Bronchial epithelial cell (primary cell): ENCODE measurements around the gene CAMKV. TPM values are rescaled to one million over a fixed set of nuclear protein-coding genes. Genes with fewer than 3 reads are reported as not detected.

Source experiments
- DNase-seq: peaks from one replicate; pipeline ENCODE4 v3.0.0-alpha.2; 2010; ENCODE audit warnings: low read depth
- FAIRE-seq: peaks from 2 replicates; lab custom pipeline; 2011; peaks lifted over from hg19 to GRCh38; lab: Jason Lieb, UNC
- H3K27me3 ChIP-seq: 2 replicates; pipeline ENCODE4 v1.5.1; 2011; ENCODE audit warnings: low read length; ENCODE audit not compliant: control insufficient read depth, insufficient read depth
- H3K36me3 ChIP-seq: 2 replicates; pipeline ENCODE4 v1.5.1; 2011; ENCODE audit warnings: low read length; ENCODE audit not compliant: control insufficient read depth, insufficient read depth
- H3K4me3 ChIP-seq: 2 replicates; pipeline ENCODE4 v1.5.1; 2011; ENCODE audit warnings: mild to moderate bottlenecking, low read depth, low read length, control low read depth
- CTCF ChIP-seq: IDR thresholded peaks from 2 replicates; pipeline ENCODE4 v1.5.1; 2011; ENCODE audit warnings: mild to moderate bottlenecking, moderate library complexity, low read length, control low read depth, inconsistent platforms; ENCODE audit not compliant: insufficient read depth, severe bottlenecking
- total RNA-seq: library from RNA; depleted of rRNA; stranded (reverse); fragments of >200 nt; gene quantifications from 2 replicates; pipeline ENCODE4 v1.2.1, GENCODE V29; 2014

Gene CAMKV
- total RNA-seq, 1 donor from 2014 or later: 0.26 TPM

GRCh38 chr3:49903451-49904424, 34.0 kb upstream of the CAMKV start, which contains the start of gene MST1R:
Gene MST1R (minus strand): TSS chr3:49903873. CDS start chr3:49903609, 264 bp downstream.
- H3K27me3 ChIP-seq: no peaks in the 10 kb centered on the region
- H3K4me3 ChIP-seq: peak within 1 kb of the TSS; percentile 50
- H3K36me3 ChIP-seq: peaks cover 4% of the 10 kb centered on the region
- DNase-seq (peak; percentile 82), FAIRE-seq (no peak)
- TF ChIP-seq CTCF: no peak

GRCh38 chr3:49902511-49903345, 33.0 kb upstream of the CAMKV start:
- Histone ChIP-seq H3K36me3 (peaks cover 9% of the 10 kb centered on the region), H3K4me3 (peak overlapping the region; percentile 50), H3K27me3 (no peaks in the 10 kb centered on the region)
- DNase-seq: no peak
- TF ChIP-seq CTCF: no peak
- no peak for FAIRE-seq

GRCh38 chr3:49901366-49902339, 31.9 kb upstream of the CAMKV start:
- DNase-seq (peak; percentile 32), FAIRE-seq (no peak)
- Histone ChIP-seq H3K36me3 (peaks cover 17% of the 10 kb centered on the region), H3K27me3 (no peaks in the 10 kb centered on the region), H3K4me3 (peak overlapping the region; percentile 50)
- TF ChIP-seq CTCF: no peak

- TF ChIP-seq CTCF: no peak
- peak overlapping the region; percentile 50 for H3K4me3 ChIP-seq
- FAIRE-seq: peak; percentile 86
- H3K27me3 ChIP-seq: no peaks in the 10 kb centered on the region
- H3K36me3 ChIP-seq: peaks cover 27% of the 10 kb centered on the region
- peak; percentile 98 for DNase-seq
Observed at GRCh38 chr3:49900491-49901153, 30.9 kb upstream of the CAMKV start.

GRCh38 chr3:49899815-49900214, 30.1 kb upstream of the CAMKV start:
- FAIRE-seq: no peak
- H3K4me3 ChIP-seq: no peak overlapping the region

More at GRCh38 chr3:49899815-49900214, 30.1 kb upstream of the CAMKV start:
- TF ChIP-seq CTCF: peak; percentile 9
- H3K36me3 ChIP-seq: peaks cover 34% of the 10 kb centered on the region
- no peaks in the 10 kb centered on the region for H3K27me3 ChIP-seq
- DNase-seq: no peak
